ENCODE results near the gene JMJD8.

Gene JMJD8

GRCh38 chr16:684071-684794 lies at the start of gene JMJD8:
TSS of gene JMJD8 (minus strand) at chr16:684334. CDS start at chr16:684319, 15 bp downstream.
- DNase-seq: peak; percentile 98

GRCh38 chr16:733382-734207 lies 49.5 kb upstream of the JMJD8 start:
- no peak for DNase-seq

- no peak for DNase-seq
These were observed 48.8 kb upstream of the JMJD8 start for GRCh38 chr16:732936-733335.

GRCh38 chr16:732332-732731 lies 48.2 kb upstream of the JMJD8 start:
- no peak for DNase-seq

- no peak for DNase-seq
These were observed 46.8 kb upstream of the JMJD8 start for GRCh38 chr16:730666-731509.

DNA sequence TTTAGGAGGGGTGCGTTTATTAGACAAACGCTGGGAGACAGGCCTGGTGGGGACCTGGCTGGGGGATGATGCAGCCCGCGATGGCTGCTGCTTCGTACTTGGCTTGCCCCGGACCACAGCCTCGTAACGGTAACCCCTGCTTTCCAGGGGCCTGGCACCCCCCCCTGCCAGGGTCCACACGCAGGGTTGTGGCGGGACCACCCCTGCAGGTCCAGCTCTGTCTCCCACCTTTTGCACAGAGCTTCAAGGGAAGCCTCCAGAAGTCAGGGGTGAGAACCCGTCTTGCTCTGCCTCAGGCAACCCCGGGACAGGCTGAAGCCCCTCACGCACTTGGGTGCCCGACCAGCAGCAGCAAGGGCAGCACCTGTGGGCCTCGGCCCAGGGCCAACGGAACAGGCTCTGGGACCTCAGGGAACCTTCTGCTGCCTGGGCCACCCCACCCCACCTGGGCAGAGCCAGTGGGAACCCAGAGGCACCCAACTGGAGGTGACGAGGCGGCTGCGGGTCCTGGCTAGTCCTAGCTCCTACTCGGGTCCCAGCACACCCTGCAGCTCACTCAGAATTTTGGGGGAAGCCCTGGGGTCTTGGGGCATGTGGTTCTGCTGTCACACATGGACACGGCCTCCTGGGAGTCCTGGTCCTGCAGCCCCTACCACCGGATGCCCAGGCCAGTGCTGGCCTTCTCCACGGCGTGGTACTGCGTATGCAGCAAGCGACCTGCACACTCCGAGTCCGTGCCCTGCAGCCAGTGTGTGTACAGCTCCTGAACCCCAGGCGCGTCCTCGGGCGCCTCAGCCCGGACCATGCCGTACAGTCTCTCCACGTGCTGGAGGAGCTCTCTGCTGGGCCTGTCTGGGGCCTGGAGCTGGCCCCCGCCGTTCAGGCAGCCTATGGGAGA lies 45.9 kb upstream of the JMJD8 start:
- no peak for DNase-seq

- DNase-seq: no peak
These were observed 45.0 kb upstream of the JMJD8 start for GRCh38 chr16:728890-729744.

- peak; percentile 97 for DNase-seq
These were observed 44.2 kb upstream of the JMJD8 start for GRCh38 chr16:728131-728889.

GRCh38 chr16:727291-727977 lies 43.3 kb upstream of the JMJD8 start:
- peak; percentile 62 for DNase-seq

DNA sequence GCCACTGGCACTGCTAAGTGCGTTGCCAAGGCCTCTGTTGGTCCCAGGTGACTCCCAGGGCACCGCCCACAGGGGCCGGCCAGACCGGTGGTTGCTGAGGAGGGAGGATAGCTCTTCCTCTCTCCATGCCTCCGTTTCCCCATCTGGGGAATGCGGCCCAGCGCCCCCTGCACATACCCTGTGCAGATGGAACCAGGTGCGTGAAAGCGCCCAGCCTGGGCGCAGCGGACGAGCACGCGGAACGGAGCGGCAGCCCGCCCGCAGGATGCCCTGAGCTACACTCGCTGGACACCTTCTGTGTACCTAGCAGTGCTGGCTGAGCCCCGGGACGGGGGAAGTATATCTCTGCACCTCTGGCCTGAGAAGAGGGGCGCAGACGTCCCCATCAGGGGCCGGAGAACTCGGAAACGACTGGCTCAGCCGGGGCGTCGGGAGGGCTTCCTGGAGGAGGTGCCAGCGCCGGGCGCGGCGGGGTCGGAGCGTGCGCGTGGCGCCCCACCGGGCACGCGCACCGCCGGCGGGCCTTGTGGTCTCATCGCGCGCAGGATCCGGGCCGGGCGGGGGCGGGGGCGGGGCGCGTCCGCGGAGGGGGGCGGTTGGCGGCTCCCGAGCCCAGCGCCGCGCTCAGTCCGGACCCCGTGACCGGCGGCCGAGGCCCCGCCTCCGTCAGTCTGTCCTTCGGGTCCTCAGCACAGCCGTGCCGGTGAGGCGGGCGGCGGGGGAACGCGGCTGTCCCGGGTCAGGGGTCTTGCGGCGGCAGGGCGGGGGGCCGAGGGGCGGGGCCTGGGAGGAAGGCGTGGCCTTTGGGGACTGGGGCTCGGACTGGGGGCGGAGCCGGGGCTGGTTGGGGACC lies 42.5 kb upstream of the JMJD8 start, which contains the start of the genes CCDC78 and HAGHL:
Gene CCDC78 (minus strand): TSS at position 6 of the 853 bp plus-strand sequence. CDS start 76 bp downstream, outside the sequence.
Gene HAGHL (plus strand): TSS at position 669 of the 853 bp plus-strand sequence. CDS start 404 bp downstream, outside the sequence.
- DNase-seq: peak; percentile 89

- DNase-seq: no peak
These were observed 42.0 kb upstream of the JMJD8 start for GRCh38 chr16:726188-726437.

- DNase-seq: peak; percentile 64
These were observed 41.5 kb upstream of the JMJD8 start for GRCh38 chr16:725463-726187.

DNA sequence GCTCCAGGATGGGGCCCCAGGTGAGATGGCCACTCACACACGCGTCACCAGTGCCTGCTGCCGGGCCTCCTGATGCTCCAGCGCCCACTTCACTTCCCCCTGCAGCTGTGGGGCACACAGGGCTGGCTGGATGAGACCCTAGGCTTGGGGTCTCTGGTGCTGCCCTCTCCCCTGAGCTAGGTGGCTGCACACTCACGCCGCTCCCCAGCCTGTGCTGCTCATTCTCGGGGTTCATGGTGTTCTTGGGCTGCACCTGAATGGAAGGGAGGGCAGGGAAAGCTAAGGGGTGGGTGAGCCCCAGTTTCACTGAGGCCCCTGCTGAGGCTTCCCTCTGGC lies 40.9 kb upstream of the JMJD8 start:
- DNase-seq: no peak

DNA sequence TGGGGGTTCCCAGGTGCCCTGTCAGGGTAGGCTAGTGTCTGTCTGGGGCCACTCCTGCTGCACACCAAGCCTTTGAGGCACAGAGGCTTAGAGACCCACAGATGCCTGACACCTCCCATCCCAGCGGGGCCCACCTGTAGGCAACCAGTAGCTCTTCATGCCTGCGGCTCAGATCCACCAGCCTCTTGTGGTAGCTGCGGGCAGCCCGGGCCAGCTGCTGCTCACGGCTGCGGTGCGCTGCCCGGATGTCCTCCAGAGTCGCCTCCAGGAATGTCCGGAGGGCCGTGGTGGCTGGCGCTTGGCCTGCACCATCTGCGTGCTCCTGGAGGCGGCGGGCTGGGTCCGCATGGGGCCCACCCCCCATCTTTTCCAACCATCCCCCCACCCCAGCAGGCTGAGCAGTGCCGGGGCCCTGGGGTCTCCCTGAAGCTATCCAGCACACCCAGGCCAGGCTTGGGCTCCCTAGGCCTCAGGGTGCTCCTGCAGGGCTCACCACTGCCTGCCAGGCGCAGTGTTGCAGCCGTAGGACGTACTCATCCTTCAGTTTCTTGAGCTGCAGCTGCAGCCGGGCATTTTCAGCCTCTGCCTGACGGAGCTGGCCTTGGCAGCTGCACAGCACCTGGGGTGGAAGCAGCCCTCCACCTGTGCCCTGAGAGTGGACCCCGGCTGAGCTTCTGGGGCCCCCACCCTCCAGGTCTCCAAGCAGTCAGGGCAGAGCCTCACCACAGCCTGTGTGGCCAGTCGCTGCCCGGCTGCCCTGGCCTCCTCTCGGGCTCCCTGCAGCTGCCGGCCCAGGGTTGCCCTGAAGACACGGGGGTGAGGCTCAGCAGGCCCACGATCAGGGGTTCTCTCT lies 40.3 kb upstream of the JMJD8 start:
- no peak for DNase-seq

DNA sequence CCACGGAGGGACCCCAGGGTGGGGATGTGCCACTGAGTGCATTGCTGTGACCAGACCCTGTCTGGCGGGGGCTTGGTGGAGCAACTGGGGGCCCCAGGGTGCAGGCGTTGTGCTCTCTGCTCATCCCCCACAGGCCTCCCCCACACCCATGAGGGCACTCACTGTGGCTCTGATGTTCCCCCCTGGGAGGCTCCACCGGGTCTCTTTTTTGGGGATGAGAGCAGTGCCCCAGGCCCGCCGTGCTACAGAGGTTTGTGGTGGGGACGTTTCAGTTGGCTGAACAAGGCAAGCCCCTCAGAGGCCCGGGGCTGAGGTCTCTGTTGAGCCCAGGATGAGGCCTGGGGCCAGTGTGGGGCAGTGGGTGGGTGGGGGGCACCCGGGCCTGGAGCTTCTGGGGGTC lies 39.6 kb upstream of the JMJD8 start:
- DNase-seq: no peak

DNA sequence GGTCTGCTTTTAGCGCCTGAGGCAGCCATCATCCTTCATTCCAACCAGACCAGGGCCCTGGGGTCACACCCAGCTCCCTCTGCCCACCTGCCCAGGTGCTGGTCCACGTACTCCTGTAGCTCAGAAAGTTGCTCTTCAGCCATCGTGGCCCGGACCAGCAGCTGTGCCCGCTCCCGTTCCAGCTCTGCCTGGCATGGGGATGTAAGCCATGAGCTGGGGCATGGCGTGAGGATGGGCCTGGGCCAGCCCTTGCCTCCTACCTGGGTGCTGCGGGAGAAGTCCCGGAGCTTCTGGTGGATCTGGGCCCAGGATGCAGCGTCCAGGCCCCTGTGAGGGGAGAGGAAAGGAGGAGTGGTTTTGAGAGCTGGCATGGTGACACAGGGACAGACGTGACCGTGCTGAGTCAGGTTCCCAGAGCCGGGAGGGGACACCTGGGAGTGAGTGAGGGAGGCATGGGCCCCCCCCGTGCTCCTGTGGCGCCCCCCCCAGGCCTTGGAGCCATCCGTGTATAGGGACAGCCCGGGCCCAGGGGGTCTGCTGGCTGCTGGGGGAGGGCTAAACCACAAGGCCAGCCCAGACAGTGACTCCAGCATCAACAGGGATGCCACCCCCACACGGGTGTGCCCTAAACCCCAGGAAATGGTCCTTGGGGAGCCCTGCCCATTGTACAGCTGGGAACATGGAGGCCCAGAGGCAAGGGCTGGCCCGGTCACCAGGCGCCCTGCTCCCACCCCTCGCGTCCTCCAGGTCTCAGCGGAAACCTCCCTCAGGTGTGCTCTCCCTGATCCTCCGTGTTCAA lies 38.9 kb upstream of the JMJD8 start:
- no peak for DNase-seq

Data from DMS53 (cell line).